GM12878 (cell line): ENCODE data around the gene SPACDR. TPM values are rescaled to one million over a fixed set of nuclear protein-coding genes. Genes with fewer than 3 reads are reported as not detected.

Experiments used
- ATAC-seq: fragments of 200-7000 bp; cut with Tn5 transposase; 3 replicates; pipeline ENCODE4 v1.9.1; 2020; ENCODE audit warnings: mild to moderate bottlenecking, moderate library complexity
- BruUV-seq: library from RNA; stranded (reverse); fragments of 400-500 nt; replicated peaks from 2 replicates; lab custom pipeline; 2021; lab: Mats Ljungman, UMichigan
- CTCF ChIA-PET: fragments of 300-600 bp; sonication (Branson Sonifier 250); formaldehyde crosslinking; extraction: SDS; loops from one replicate; lab custom pipeline; 2021; ENCODE audit warnings: inconsistent platforms; lab: Yijun Ruan, JAX
- POLR2A ChIA-PET: fragments of 350-600 bp; formaldehyde crosslinking; extraction: SDS; loops from one replicate; lab custom pipeline; 2021; ENCODE audit warnings: inconsistent platforms; lab: Charles Lee
- RAD21 ChIA-PET: fragments of 300-600 bp; sonication (Branson Sonifier 250); formaldehyde crosslinking; loops from one replicate; lab custom pipeline; 2023; ENCODE audit warnings: antibody characterized with exemption; ENCODE audit not compliant: unreplicated experiment; lab: Charles Lee
- SMC1A ChIA-PET: fragments of 300-600 bp; sonication (Branson Sonifier 250); formaldehyde crosslinking; loops from one replicate; lab custom pipeline; 2023; ENCODE audit not compliant: unreplicated experiment, uncharacterized antibody; lab: Charles Lee
- DNase-seq: peaks from one replicate; pipeline ENCODE4 v3.0.0-alpha.2; 2011; ENCODE audit warnings: low read depth, low spot score
- FAIRE-seq: peaks from 3 replicates; lab custom pipeline; 2011; peaks lifted over from hg19 to GRCh38; lab: Jason Lieb, UNC
- H2AFZ ChIP-seq: 2 replicates; pipeline ENCODE4 v1.6.0; 2011; ENCODE audit warnings: low read depth, low read length, control low read depth; ENCODE audit not compliant: control insufficient read depth
- H3K27ac ChIP-seq: 2 replicates; pipeline ENCODE4 v1.5.1; 2011; ENCODE audit warnings: control low read depth; ENCODE audit not compliant: control insufficient read depth, insufficient read depth
- H3K27me3 ChIP-seq, 2 experiments: replicated peaks in 1 of 2; 2 replicates each; pipeline versions ENCODE4 v1.6.0 to v1.6.1; 2011; ENCODE audit warnings: low read length in 1 of 2; ENCODE audit not compliant: control insufficient read depth in 2 of 2, insufficient read depth in 2 of 2
- H3K36me3 ChIP-seq, 2 experiments: 2 replicates each; pipeline ENCODE4 v1.5.1; 2011; ENCODE audit warnings: low read length in 1 of 2; ENCODE audit not compliant: control insufficient read depth in 2 of 2, insufficient read depth in 2 of 2
- H3K4me1 ChIP-seq: 2 replicates; pipeline ENCODE4 v1.6.1; 2011; ENCODE audit warnings: mild to moderate bottlenecking, low read length, moderate library complexity, mixed read lengths; ENCODE audit not compliant: control insufficient read depth, insufficient read depth
- H3K4me2 ChIP-seq: 2 replicates; pipeline ENCODE4 v1.6.0; 2011; ENCODE audit warnings: control low read depth; ENCODE audit not compliant: control insufficient read depth, insufficient read depth
- H3K4me3 ChIP-seq: fragments of 200-600 bp; sonication (generic); 2 replicates; pipeline ENCODE4 v1.5.1; 2016
- H3K79me2 ChIP-seq: 2 replicates; pipeline ENCODE4 v1.6.0; 2011; ENCODE audit warnings: low read length; ENCODE audit not compliant: control insufficient read depth, insufficient read depth
- H3K9ac ChIP-seq: 2 replicates; pipeline ENCODE4 v1.8.0; 2011; ENCODE audit warnings: low read length, control low read depth, mixed read lengths; ENCODE audit not compliant: control insufficient read depth, insufficient read depth
- H3K9me3 ChIP-seq: replicated peaks from 3 replicates; pipeline ENCODE4 v1.5.1; 2011; ENCODE audit warnings: mild to moderate bottlenecking, low read length; ENCODE audit not compliant: control insufficient read depth, insufficient read depth
- H4K20me1 ChIP-seq: 2 replicates; pipeline ENCODE4 v1.6.0; 2011; ENCODE audit not compliant: control insufficient read depth, insufficient read depth
- BRCA1 ChIP-seq: IDR thresholded peaks from 2 replicates; pipeline ENCODE4 v1.6.1; 2011; ENCODE audit warnings: low read depth, low read length, improper control_type of control experiment
- CHD2 ChIP-seq: IDR thresholded peaks from 2 replicates; pipeline ENCODE4 v1.6.1; 2011; ENCODE audit warnings: low read depth, low read length, improper control_type of control experiment, borderline replicate concordance
- EED ChIP-seq: sonication (generic); IDR thresholded peaks from 2 replicates; pipeline ENCODE4 v1.6.1; 2016; ENCODE audit warnings: antibody characterized with exemption, low read depth
- ESRRA ChIP-seq: IDR thresholded peaks from 2 replicates; pipeline ENCODE4 v1.6.1; 2012; ENCODE audit warnings: mild to moderate bottlenecking, low read length, improper control_type of control experiment
- FOS ChIP-seq: IDR thresholded peaks from 3 replicates; pipeline ENCODE4 v1.6.1; 2011; ENCODE audit warnings: borderline replicate concordance; ENCODE audit not compliant: insufficient read length; ENCODE audit errors: extremely low read depth
- IKZF1 ChIP-seq: fragments of 450-650 bp; conservative IDR thresholded peaks from 2 replicates; pipeline ENCODE4 v1.6.1; 2017; ENCODE audit warnings: antibody characterized with exemption, mild to moderate bottlenecking
- IRF4 ChIP-seq: IDR thresholded peaks from 2 replicates; pipeline ENCODE4 v1.6.1; 2011; ENCODE audit warnings: low read depth, low read length
- MYC ChIP-seq: IDR thresholded peaks from 2 replicates; pipeline ENCODE4 v1.6.1; 2011; ENCODE audit warnings: mild to moderate bottlenecking, low read length, moderate library complexity, inconsistent platforms; ENCODE audit not compliant: insufficient read depth, insufficient replicate concordance, insufficient read length, severe bottlenecking
- NBN ChIP-seq: fragments of 450-650 bp; IDR thresholded peaks from 2 replicates; pipeline ENCODE4 v1.6.1; 2016
- POU2F2 ChIP-seq: IDR thresholded peaks from 3 replicates; pipeline ENCODE4 v1.6.1; 2011; ENCODE audit warnings: low read depth, mild to moderate bottlenecking, low read length, borderline replicate concordance
- RCOR1 ChIP-seq: conservative IDR thresholded peaks from 2 replicates; pipeline ENCODE4 v1.6.1; 2012; ENCODE audit warnings: low read depth, low read length, improper control_type of control experiment
- SMC3 ChIP-seq: IDR thresholded peaks from 2 replicates; pipeline ENCODE4 v1.6.1; 2011; ENCODE audit warnings: low read length, improper control_type of control experiment, borderline replicate concordance
- SREBF1 ChIP-seq: IDR thresholded peaks from 2 replicates; pipeline ENCODE4 v1.6.1; 2012; ENCODE audit warnings: mild to moderate bottlenecking, low read length
- YY1 ChIP-seq: IDR thresholded peaks from 2 replicates; pipeline ENCODE4 v1.6.1; 2011; ENCODE audit warnings: low read depth, mild to moderate bottlenecking, low read length
- ZBED1 ChIP-seq: IDR thresholded peaks from 2 replicates; pipeline ENCODE4 v1.6.1; 2016; ENCODE audit warnings: borderline replicate concordance
- WGBS: methylation state at CpG from one replicate; pipeline ENCODE4 v1.1.6; 2016; ENCODE audit warnings: low lambda C conversion rate; ENCODE audit not compliant: insufficient replicate concordance, insufficient coverage; ENCODE audit errors: missing lambda C conversion rate; 5-methylcytosine and 5-hydroxymethylcytosine counted together
- in situ Hi-C: fragments of 300-500 bp; cut with MboI; formaldehyde crosslinking; loops from 9 replicates; pipeline ENCODE4 v1.14.3; 2018; ENCODE audit warnings: mixed read lengths
- intact Hi-C: fragments of 100-400 bp; cut with micrococcal nuclease; formaldehyde crosslinking; loops from one replicate; pipeline ENCODE4 v1.14.2; 2022; ENCODE audit not compliant: unreplicated experiment
- polyA plus RNA-seq, 11 experiments: library from polyadenylated mRNA; depleted of rRNA in 4 of 11; unstranded in 6 of 11; stranded (reverse) in 5 of 11; fragments of >200 nt; fragmentation: Nextera tagmentation in 4 of 11; fragmentation: Illumina TruSeq in 1 of 11; extraction: Ambion mirVana in 4 of 11; extraction: Trizol in 1 of 11; gene quantifications; 1 replicate in 1 of 11; 2 replicates in 10 of 11; pipeline versions ENCODE4 v1.2.1 to v1.2.3, GENCODE V29; 2011 to 2016; ENCODE audit warnings: inconsistent platforms in 2 of 11, missing spikeins in 2 of 11, low read depth in 1 of 11
- total RNA-seq, 4 experiments: library from RNA; depleted of rRNA in 3 of 4; stranded (reverse); fragments of >200 nt in 3 of 4; fragmentation: Illumina TruSeq in 1 of 4; extraction: Trizol in 1 of 4; gene quantifications; 2 replicates each; pipeline versions ENCODE4 v1.2.1 to v1.2.3, GENCODE V29; 2013 to 2021
- TF ChIP-seq, protein P1 (sequence below): IDR thresholded peaks from 2 replicates; pipeline ENCODE4 v1.6.1; 2012; ENCODE audit warnings: low read depth, low read length, improper control_type of control experiment
- TF ChIP-seq, protein P2 (sequence below): IDR thresholded peaks from 2 replicates; pipeline ENCODE4 v1.6.1; 2012; ENCODE audit warnings: low read length, inconsistent platforms
- TF ChIP-seq, protein P3 (sequence below): IDR thresholded peaks from 2 replicates; pipeline ENCODE4 v1.6.1; 2012; ENCODE audit warnings: low read depth, low read length, improper control_type of control experiment

Gene SPACDR
- total and polyA plus RNA-seq, 10 of the 15 experiments (the other 5 are each of a cell fraction or from before 2014, with no cell fraction given) = 0.18 to 1.5 (median 0.63) TPM

DNA sequence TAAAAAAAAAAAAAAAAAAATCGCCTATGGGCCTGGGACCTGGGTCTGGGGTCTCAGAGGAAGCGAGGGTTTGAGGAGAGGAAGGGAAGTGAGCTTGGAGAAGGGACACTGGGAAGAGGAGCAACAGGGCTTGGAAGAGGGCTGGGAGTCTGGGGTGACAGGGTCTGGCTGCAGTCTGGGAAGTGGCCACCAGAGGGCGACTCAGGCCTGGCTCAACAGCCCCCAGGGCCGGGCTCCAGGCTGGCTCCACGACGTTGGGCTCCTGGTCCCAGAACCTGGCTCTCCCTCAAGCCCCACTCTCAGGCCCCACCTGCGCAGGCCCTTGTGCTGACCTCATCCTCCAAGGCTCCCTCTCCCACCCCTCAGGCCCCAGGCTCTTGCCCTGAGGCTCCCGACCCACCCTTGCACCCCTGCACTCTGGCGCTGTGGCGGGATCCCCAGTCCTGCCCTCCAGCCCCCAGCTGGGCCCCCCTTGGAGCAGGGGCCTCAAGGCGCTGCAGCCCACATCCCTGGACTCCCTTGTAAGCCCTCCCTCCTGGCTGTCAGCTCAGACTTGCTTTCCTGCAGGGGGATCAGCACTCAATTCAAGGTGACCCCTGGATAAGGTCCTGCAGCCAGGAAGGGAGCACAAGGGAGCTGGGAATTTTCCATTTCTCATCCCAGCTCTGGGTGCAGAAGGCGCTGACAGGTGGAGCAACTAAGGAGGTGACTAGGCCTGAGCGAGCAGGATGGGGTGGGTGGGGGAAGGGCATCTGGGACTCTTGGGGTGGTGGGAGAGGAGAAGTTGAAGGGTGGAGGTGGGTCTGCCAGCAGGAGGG is 5.4 kb upstream of the SPACDR start (continued):
- TF ChIP-seq SMC3 (peak; percentile 96), YY1 (peak; percentile 55; the same call in 1 of the 2 replicates), NBN (0 out of 2 replicates have a peak, but pooled peaks have one; percentile 44), IKZF1 (peak; percentile 33; the same call in 1 of the 2 replicates), IRF4 (0 out of 2 replicates have a peak, but pooled peaks have one; percentile 16), BRCA1 (no peak)

DNA sequence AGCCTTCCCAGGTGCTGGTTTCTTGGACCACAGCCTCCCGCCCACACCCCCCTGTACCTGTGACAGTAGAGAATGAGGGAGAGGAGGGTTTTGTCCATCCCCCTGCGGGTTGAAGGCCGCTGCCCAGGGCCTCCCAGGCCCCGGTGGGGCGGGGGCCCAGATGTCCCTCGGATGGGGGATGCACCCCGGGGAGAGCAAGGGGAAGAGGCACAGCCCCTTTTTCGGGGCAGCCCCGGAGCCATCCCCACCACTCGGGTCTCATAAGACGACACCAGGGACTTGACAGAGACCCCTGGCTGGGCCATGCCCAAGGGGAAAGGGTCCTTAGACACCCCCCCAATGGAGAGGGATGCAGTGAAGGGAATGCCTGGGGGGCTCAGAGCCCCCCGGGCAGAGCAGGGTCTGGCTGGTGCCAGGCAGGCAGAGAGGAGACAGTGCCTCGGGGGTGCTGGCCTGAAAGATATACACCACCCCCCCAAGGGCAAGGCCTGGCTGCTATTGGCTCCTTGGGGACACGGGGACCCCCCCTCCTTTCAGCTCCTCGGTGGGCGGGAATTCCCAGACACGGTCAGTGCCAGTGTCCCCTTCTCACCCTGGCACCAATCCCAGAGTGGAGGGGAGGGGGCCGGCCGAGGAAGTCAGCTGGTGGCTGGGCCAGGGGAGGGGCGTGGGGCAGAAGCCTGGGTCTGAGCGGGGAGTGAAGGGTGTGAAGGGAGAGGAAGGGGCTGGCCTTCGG is 3.7 kb upstream of the SPACDR start:
- no peak for ATAC-seq
- no peak for DNase-seq
- intact Hi-C loops = no loop called here
- ChIA-PET POLR2A (interaction anchor here (0.7 kb wide), 1 partner anchor 15 kb away, joined by 3 read pairs; no protein-coding TSS in a partner anchor), CTCF (interaction anchor here (0.6 to 2.2 kb wide), 2 partner anchors 117 to 471 kb away, joined by 3 to 5 read pairs; no protein-coding TSS in a partner anchor), SMC1A (interaction anchor here (0.5 to 0.9 kb wide), 2 partner anchors 122 to 334 kb away, joined by 3 read pairs; no protein-coding TSS in a partner anchor), RAD21 (interaction anchor here (1.1 to 2.8 kb wide), 2 partner anchors 74 to 91 kb away, joined by 4 to 24 read pairs; no protein-coding TSS in a partner anchor)
- FAIRE-seq = no peak
- Histone ChIP-seq H3K4me1 (no peaks in the 10 kb centered on the region; the same call in 1 of the 2 replicates), H3K27ac (no peak overlapping the region), H3K36me3 (peaks cover 6% of the 10 kb centered on the region in 2 experiments; a peak in 3 of 4 replicates), H3K79me2 (0 out of 2 replicates have a peak, but pooled peaks cover 3% of the 10 kb centered on the region), H4K20me1 (no peaks in the 10 kb centered on the region), H3K4me2 (no peak overlapping the region), H3K9ac (no peak overlapping the region), H3K27me3 (no peaks in the 10 kb centered on the region), H2AFZ (no peak overlapping the region), H3K9me3 (no peaks in the 10 kb centered on the region), H3K4me3 (no peak overlapping the region)
- in situ Hi-C loops = loop anchor here (25.0 kb wide), 1 partner anchor 219 kb away; the partner anchor contains the start of gene GIGYF1
- no TSS peak for BruUV-seq
- 88% methylated on average over 20 of the region's 22 CpGs for WGBS
- TF ChIP-seq, protein P1, sequence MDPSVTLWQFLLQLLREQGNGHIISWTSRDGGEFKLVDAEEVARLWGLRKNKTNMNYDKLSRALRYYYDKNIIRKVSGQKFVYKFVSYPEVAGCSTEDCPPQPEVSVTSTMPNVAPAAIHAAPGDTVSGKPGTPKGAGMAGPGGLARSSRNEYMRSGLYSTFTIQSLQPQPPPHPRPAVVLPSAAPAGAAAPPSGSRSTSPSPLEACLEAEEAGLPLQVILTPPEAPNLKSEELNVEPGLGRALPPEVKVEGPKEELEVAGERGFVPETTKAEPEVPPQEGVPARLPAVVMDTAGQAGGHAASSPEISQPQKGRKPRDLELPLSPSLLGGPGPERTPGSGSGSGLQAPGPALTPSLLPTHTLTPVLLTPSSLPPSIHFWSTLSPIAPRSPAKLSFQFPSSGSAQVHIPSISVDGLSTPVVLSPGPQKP = no peak
- TF ChIP-seq RCOR1 (no peak), ZBED1 (no peak), POU2F2 (no peak), ESRRA (no peak), SREBF1 (no peak), CHD2 (no peak), EED (no peak), MYC (no peak), FOS (no peak)
- TF ChIP-seq, protein P2, sequence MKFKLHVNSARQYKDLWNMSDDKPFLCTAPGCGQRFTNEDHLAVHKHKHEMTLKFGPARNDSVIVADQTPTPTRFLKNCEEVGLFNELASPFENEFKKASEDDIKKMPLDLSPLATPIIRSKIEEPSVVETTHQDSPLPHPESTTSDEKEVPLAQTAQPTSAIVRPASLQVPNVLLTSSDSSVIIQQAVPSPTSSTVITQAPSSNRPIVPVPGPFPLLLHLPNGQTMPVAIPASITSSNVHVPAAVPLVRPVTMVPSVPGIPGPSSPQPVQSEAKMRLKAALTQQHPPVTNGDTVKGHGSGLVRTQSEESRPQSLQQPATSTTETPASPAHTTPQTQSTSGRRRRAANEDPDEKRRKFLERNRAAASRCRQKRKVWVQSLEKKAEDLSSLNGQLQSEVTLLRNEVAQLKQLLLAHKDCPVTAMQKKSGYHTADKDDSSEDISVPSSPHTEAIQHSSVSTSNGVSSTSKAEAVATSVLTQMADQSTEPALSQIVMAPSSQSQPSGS = no peak
- TF ChIP-seq, protein P3, sequence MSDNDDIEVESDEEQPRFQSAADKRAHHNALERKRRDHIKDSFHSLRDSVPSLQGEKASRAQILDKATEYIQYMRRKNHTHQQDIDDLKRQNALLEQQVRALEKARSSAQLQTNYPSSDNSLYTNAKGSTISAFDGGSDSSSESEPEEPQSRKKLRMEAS = no peak
